Effector CD8-positive, alpha-beta T cell (primary cell): ENCODE results near the gene SPRR1A.

ENCODE experiments used
- DNase-seq: peaks from one replicate; lab custom pipeline; 2025; lab: John Stamatoyannopoulos, UW
- total RNA-seq, 4 experiments: gene quantifications; one replicate each; lab custom pipeline; 2026; lab: John Stamatoyannopoulos, UW

The SPRR1A gene
- 0 reads per million in 4 experiments for total RNA-seq

- no peak for DNase-seq
Observed at GRCh38 chr1:152983743-152984142, at the start of gene SPRR1A. Gene SPRR1A (plus strand): TSS chr1:152984081. CDS start chr1:152985231, 1,150 bp downstream.

- no peak for DNase-seq
Observed at GRCh38 chr1:152940614-152941013, 43.3 kb upstream of the SPRR1A start.

- DNase-seq = no peak
Observed at GRCh38 chr1:152941037-152941711, 42.7 kb upstream of the SPRR1A start.

- no peak for DNase-seq
Observed at GRCh38 chr1:152942161-152942560, 41.7 kb upstream of the SPRR1A start.

GRCh38 chr1:152946248-152946647, 37.6 kb upstream of the SPRR1A start:
- DNase-seq = no peak

GRCh38 chr1:152946651-152947256, 37.1 kb upstream of the SPRR1A start, which contains the start of gene SPRR5:
Gene SPRR5 (plus strand): TSS chr1:152947206. CDS start chr1:152948555, 1,349 bp downstream.
- DNase-seq = no peak

- DNase-seq = no peak
Observed at GRCh38 chr1:152951711-152952110, 32.2 kb upstream of the SPRR1A start.

- no peak for DNase-seq
Observed at GRCh38 chr1:152953761-152954160, 30.1 kb upstream of the SPRR1A start.

- no peak for DNase-seq
Observed at GRCh38 chr1:152954436-152954835, 29.4 kb upstream of the SPRR1A start.

- no peak for DNase-seq
Observed at GRCh38 chr1:152957561-152957960, 26.3 kb upstream of the SPRR1A start.

GRCh38 chr1:152959273-152959672, 24.6 kb upstream of the SPRR1A start:
- DNase-seq = no peak

- no peak for DNase-seq
Observed at GRCh38 chr1:152959801-152960451, 24.0 kb upstream of the SPRR1A start.

GRCh38 chr1:152960452-152961044, 23.3 kb upstream of the SPRR1A start:
- DNase-seq = no peak

GRCh38 chr1:152961226-152961891, 22.5 kb upstream of the SPRR1A start:
- no peak for DNase-seq

- no peak for DNase-seq
Observed at GRCh38 chr1:152962876-152963415, 20.9 kb upstream of the SPRR1A start.

- DNase-seq = no peak
Observed at GRCh38 chr1:152964536-152964935, 19.3 kb upstream of the SPRR1A start.

GRCh38 chr1:152965853-152966252, 18.0 kb upstream of the SPRR1A start:
- no peak for DNase-seq

GRCh38 chr1:152967201-152967600, 16.7 kb upstream of the SPRR1A start:
- no peak for DNase-seq

GRCh38 chr1:152968248-152968647, 15.6 kb upstream of the SPRR1A start:
- DNase-seq = no peak

GRCh38 chr1:152969036-152969435, 14.8 kb upstream of the SPRR1A start:
- no peak for DNase-seq

- DNase-seq = no peak
Observed at GRCh38 chr1:152970495-152970894, 13.4 kb upstream of the SPRR1A start, which contains the start of gene SPRR4. Gene SPRR4 (plus strand): TSS chr1:152970648. CDS start chr1:152971891, 1,243 bp downstream.
